H1 (cell line): Measurements from ENCODE around the gene RHOBTB1. TPM values are rescaled to one million over a fixed set of nuclear protein-coding genes. Genes with fewer than 3 reads are reported as not detected.

Experiments used
- CTCF ChIA-PET: fragments of 300-600 bp; sonication (Branson Sonifier 250); formaldehyde crosslinking; loops from one replicate; lab custom pipeline; 2021; ENCODE audit not compliant: partially characterized antibody; lab: Charles Lee
- POLR2A ChIA-PET: fragments of 300-600 bp; sonication (Branson Sonifier 250); formaldehyde crosslinking; loops from one replicate; lab custom pipeline; 2021; ENCODE audit warnings: inconsistent platforms; ENCODE audit not compliant: partially characterized antibody; lab: Charles Lee
- DNase-seq, 2 experiments: peaks; one replicate each; pipeline versions ENCODE4 v3.0.0 to v3.0.0-alpha.2; 2010 to 2022; ENCODE audit warnings: low spot score in 2 of 2, low read depth in 1 of 2, mixed read lengths in 1 of 2
- FAIRE-seq: peaks from 2 replicates; lab custom pipeline; 2011; peaks lifted over from hg19 to GRCh38; lab: Jason Lieb, UNC
- H2AFZ ChIP-seq: 2 replicates; pipeline ENCODE4 v1.8.1; 2012; ENCODE audit warnings: low read length, inconsistent platforms
- H2AK5ac ChIP-seq: 2 replicates; pipeline ENCODE4 v1.6.1; 2013; ENCODE audit warnings: low read depth, low read length
- H2BK120ac ChIP-seq: replicated peaks from 2 replicates; pipeline ENCODE3; 2013; ENCODE audit warnings: low read depth, low read length, inconsistent platforms
- H2BK12ac ChIP-seq: 2 replicates; pipeline ENCODE4 v1.6.1; 2013; ENCODE audit warnings: low read depth, low read length
- H2BK15ac ChIP-seq: 2 replicates; pipeline ENCODE4 v1.6.1; 2013; ENCODE audit warnings: low read length
- H2BK20ac ChIP-seq: 2 replicates; pipeline ENCODE4 v1.6.1; 2013; ENCODE audit warnings: low read length
- H2BK5ac ChIP-seq: 2 replicates; pipeline ENCODE4 v1.6.1; 2013; ENCODE audit warnings: low read depth, low read length
- H3K14ac ChIP-seq: 2 replicates; pipeline ENCODE4 v1.6.1; 2013; ENCODE audit warnings: inconsistent platforms; ENCODE audit not compliant: insufficient read length
- H3K18ac ChIP-seq: 2 replicates; pipeline ENCODE4 v1.6.1; 2013; ENCODE audit warnings: low read length; ENCODE audit errors: extremely low read depth
- H3K23ac ChIP-seq: 2 replicates; pipeline ENCODE4 v1.6.1; 2013; ENCODE audit warnings: inconsistent platforms; ENCODE audit not compliant: insufficient read length
- H3K23me2 ChIP-seq: 2 replicates; pipeline ENCODE4 v1.6.1; 2013; ENCODE audit warnings: low read depth, low read length
- H3K27ac ChIP-seq: 2 replicates; pipeline ENCODE4 v1.6.1; 2011; ENCODE audit warnings: low read depth, low read length, inconsistent platforms
- H3K27me3 ChIP-seq, 4 experiments: replicated peaks in 1 of 4; 1 replicate in 1 of 4; 2 replicates in 3 of 4; pipeline versions ENCODE4 v1.6.1 to v1.8.1; 2011 to 2013; ENCODE audit warnings: low read length in 3 of 4, mild to moderate bottlenecking in 3 of 4, inconsistent platforms in 2 of 4, mixed read lengths in 2 of 4, moderate library complexity in 1 of 4; ENCODE audit not compliant: control insufficient read depth in 3 of 4, insufficient read depth in 3 of 4; ENCODE audit errors: extremely low read depth in 1 of 4
- H3K36me3 ChIP-seq, 4 experiments: 2 replicates each; pipeline versions ENCODE4 v1.6.1 to v1.8.1; 2011 to 2013; ENCODE audit warnings: mild to moderate bottlenecking in 4 of 4, low read length in 3 of 4, moderate library complexity in 2 of 4, control low read depth in 1 of 4, inconsistent platforms in 1 of 4; ENCODE audit not compliant: insufficient read depth in 4 of 4, control insufficient read depth in 2 of 4
- H3K4ac ChIP-seq: replicated peaks from 2 replicates; pipeline ENCODE3; 2013; ENCODE audit warnings: low read length, low read depth, mixed read lengths, inconsistent platforms; ENCODE audit not compliant: insufficient read length
- H3K4me1 ChIP-seq, 4 experiments: replicated peaks in 1 of 4; 1 replicate in 1 of 4; 2 replicates in 3 of 4; pipeline versions ENCODE4 v1.6.1 to v1.8.1; 2011 to 2013; ENCODE audit warnings: low read length in 3 of 4, inconsistent platforms in 2 of 4, mixed read lengths in 1 of 4; ENCODE audit not compliant: insufficient read depth in 4 of 4, control insufficient read depth in 3 of 4
- H3K4me2 ChIP-seq, 2 experiments: 2 replicates each; pipeline versions ENCODE4 v1.6.1 to v1.8.1; 2011 to 2013; ENCODE audit warnings: low read depth in 2 of 2, low read length in 2 of 2, control low read depth in 1 of 2, inconsistent platforms in 1 of 2, mild to moderate bottlenecking in 1 of 2; ENCODE audit not compliant: insufficient read depth in 1 of 2
- H3K4me3 ChIP-seq, 4 experiments: fragments of 200-600, 300-600 bp in 1 of 4; sonication (generic), shearing (Covaris generic), sonication (Bioruptor Twin) in 1 of 4; 2 replicates each; pipeline versions ENCODE4 v1.5.1 to v1.8.1; 2011 to 2016; ENCODE audit warnings: low read length in 4 of 4, low read depth in 3 of 4, control low read depth in 2 of 4, inconsistent platforms in 2 of 4, mild to moderate bottlenecking in 2 of 4, mixed read lengths in 1 of 4, moderate library complexity in 1 of 4; ENCODE audit not compliant: insufficient read depth in 2 of 4; ENCODE audit errors: extremely low read depth in 1 of 4
- H3K56ac ChIP-seq: replicated peaks from 2 replicates; pipeline ENCODE3; 2013; ENCODE audit warnings: low read depth, mild to moderate bottlenecking, mixed read lengths, low read length, inconsistent platforms; ENCODE audit not compliant: insufficient read length
- H3K79me1 ChIP-seq: 2 replicates; pipeline ENCODE4 v1.6.1; 2013; ENCODE audit warnings: low read depth, low read length, control low read depth
- H3K79me2 ChIP-seq, 2 experiments: 2 replicates each; pipeline versions ENCODE4 v1.6.1 to v1.8.1; 2012 to 2013; ENCODE audit warnings: low read length in 2 of 2, mild to moderate bottlenecking in 2 of 2, inconsistent platforms in 1 of 2; ENCODE audit not compliant: insufficient read depth in 2 of 2, control insufficient read depth in 1 of 2
- H3K9ac ChIP-seq, 4 experiments: replicated peaks in 1 of 4; 1 replicate in 1 of 4; 2 replicates in 3 of 4; pipeline versions ENCODE4 v1.6.1 to v1.8.1; 2011 to 2013; ENCODE audit warnings: low read depth in 3 of 4, low read length in 3 of 4, control low read depth in 2 of 4, mild to moderate bottlenecking in 2 of 4, moderate library complexity in 2 of 4, inconsistent platforms in 1 of 4; ENCODE audit errors: extremely low read depth in 1 of 4
- H3K9me3 ChIP-seq, 2 experiments: 2 replicates each; pipeline versions ENCODE4 v1.6.1 to v1.8.1; 2012 to 2013; ENCODE audit warnings: mild to moderate bottlenecking in 2 of 2, moderate library complexity in 2 of 2, control low read depth in 1 of 2, inconsistent platforms in 1 of 2, low read depth in 1 of 2, low read length in 1 of 2, mixed read lengths in 1 of 2; ENCODE audit not compliant: insufficient read depth in 2 of 2
- H4K20me1 ChIP-seq, 2 experiments: replicated peaks in 1 of 2; 2 replicates each; pipeline versions ENCODE3 to v1.8.1; 2011 to 2013; ENCODE audit warnings: inconsistent platforms in 2 of 2, low read length in 2 of 2, mild to moderate bottlenecking in 1 of 2; ENCODE audit not compliant: insufficient read depth in 2 of 2, control insufficient read depth in 1 of 2
- H4K5ac ChIP-seq: 2 replicates; pipeline ENCODE4 v1.6.1; 2013; ENCODE audit warnings: low read length, low read depth, mixed read lengths, inconsistent platforms; ENCODE audit not compliant: insufficient read length
- H4K8ac ChIP-seq: 2 replicates; pipeline ENCODE4 v1.8.0; 2013; ENCODE audit warnings: mild to moderate bottlenecking, moderate library complexity, low read length, inconsistent platforms; ENCODE audit not compliant: insufficient read depth; ENCODE audit errors: extremely low read depth
- H4K91ac ChIP-seq: replicated peaks from 2 replicates; pipeline ENCODE3; 2013; ENCODE audit warnings: low read length, mixed read lengths, inconsistent platforms; ENCODE audit not compliant: insufficient read length
- ASH2L ChIP-seq: fragments of 200-600, 300-600 bp; sonication (generic); IDR thresholded peaks from one replicate; pipeline ENCODE4 v1.7.1; 2017; ENCODE audit warnings: low read length
- JUND ChIP-seq: IDR thresholded peaks from 2 replicates; pipeline ENCODE4 v1.6.1; 2011; ENCODE audit warnings: mild to moderate bottlenecking, improper control_type of control experiment, low read length
- KDM1A ChIP-seq: fragments of 200-600, 300-600 bp; sonication (generic); IDR thresholded peaks from 2 replicates; pipeline ENCODE4 v1.7.1; 2016; ENCODE audit warnings: mild to moderate bottlenecking, low read length, borderline replicate concordance
- NRF1 ChIP-seq: IDR thresholded peaks from 2 replicates; pipeline ENCODE4 v1.6.1; 2011; ENCODE audit warnings: mild to moderate bottlenecking, low read depth, low read length, improper control_type of control experiment
- SIX5 ChIP-seq: IDR thresholded peaks from 2 replicates; pipeline ENCODE4 v1.6.1; 2011; ENCODE audit warnings: mild to moderate bottlenecking, low read depth, low read length
- YY1 ChIP-seq: IDR thresholded peaks from 2 replicates; pipeline ENCODE4 v1.6.1; 2011; ENCODE audit warnings: low read depth, mild to moderate bottlenecking, low read length
- WGBS, 2 experiments: shearing (Covaris generic) in 1 of 2; methylation state at CpG; one replicate each; pipeline versions ENCODE4 v1.1.6 to v1.1.7; 2013 to 2015; ENCODE audit warnings: low lambda C conversion rate in 2 of 2, mixed read lengths in 2 of 2, inconsistent platforms in 1 of 2, low coverage in 1 of 2, missing lambda C conversion rate in 1 of 2; ENCODE audit not compliant: insufficient replicate concordance in 2 of 2, insufficient coverage in 1 of 2, insufficient read length in 1 of 2; ENCODE audit errors: extremely low coverage in 1 of 2, missing lambda C conversion rate in 1 of 2; 5-methylcytosine and 5-hydroxymethylcytosine counted together
- polyA plus RNA-seq, 7 experiments: library from polyadenylated mRNA; depleted of rRNA in 3 of 7; stranded (reverse) in 5 of 7; unstranded in 2 of 7; fragments of >200 nt in 5 of 7; fragments of 200-250 nt in 2 of 7; gene quantifications; 1 replicate in 5 of 7; 2 replicates in 1 of 7; 4 replicates in 1 of 7; pipeline versions ENCODE4 v1.2.1 to v1.2.3, GENCODE V29; 2011 to 2013; ENCODE audit warnings: missing spikeins in 2 of 7, mixed read lengths in 2 of 7
- total RNA-seq: library from RNA; stranded (reverse); fragmentation: NEBNext Ultra II Directional; extraction: Animal tissue kit (Norgen Biotek cat#: 25700); gene quantifications from 2 replicates; pipeline ENCODE4 v1.2.1, GENCODE V29; 2021

RHOBTB1 gene
- total and polyA plus RNA-seq, 2 of the 8 experiments (the other 6 are each of a cell fraction or from before 2014, with no cell fraction given) = 6.1 to 7.4 TPM

- 85% methylated on average over 2 of the region's 2 CpGs; no CpG with 5 or more reads in 1 of the 2 experiments for WGBS, 2 experiments
- DNase-seq (no peak), FAIRE-seq (no peak)
- ChIA-PET CTCF (no interaction called here), POLR2A (interaction anchor here (0.6 kb wide), 1 partner anchor 124 kb away, joined by 5 read pairs; no protein-coding TSS in a partner anchor)
- TF ChIP-seq SIX5 (no peak), JUND (no peak), YY1 (no peak), NRF1 (no peak), KDM1A (no peak), ASH2L (no peak)
- Histone ChIP-seq H3K36me3 (no peaks in the 10 kb centered on the region), H3K9me3 (no peaks in the 10 kb centered on the region), H3K23me2 (no peaks in the 10 kb centered on the region), H4K91ac (no peak overlapping the region), H4K8ac (no peak overlapping the region), H2BK5ac (no peak overlapping the region), H3K27ac (no peak overlapping the region), H3K27me3 (no peaks in the 10 kb centered on the region), H3K9ac (no peak overlapping the region), H3K4me3 (no peak overlapping the region), H4K20me1 (no peaks in the 10 kb centered on the region), H3K79me2 (no peaks in the 10 kb centered on the region), H3K18ac (no peak overlapping the region), H3K14ac (no peak overlapping the region), H3K56ac (no peak overlapping the region), H2AK5ac (no peak overlapping the region), H2BK20ac (no peak overlapping the region), H2AFZ (no peak overlapping the region), H2BK12ac (no peak overlapping the region), H3K79me1 (no peaks in the 10 kb centered on the region), H3K23ac (no peak overlapping the region), H2BK120ac (no peak overlapping the region), H2BK15ac (no peak overlapping the region), H3K4me2 (no peak overlapping the region), H4K5ac (no peak overlapping the region), H3K4ac (no peak overlapping the region), H3K4me1 (no peaks in the 10 kb centered on the region)
Measured at GRCh38 chr10:60921633-60922032, 22.4 kb downstream of the RHOBTB1 start.
